HG03095 (cell line): Measurements from ENCODE around the gene CLDN8.

Experiments used
- ATAC-seq: cut with Tn5 transposase; IDR thresholded peaks from one replicate; pipeline ENCODE4 v1.9.1; 2021; ENCODE audit warnings: moderate library complexity; ENCODE audit not compliant: unreplicated experiment

Gene CLDN8

DNA sequence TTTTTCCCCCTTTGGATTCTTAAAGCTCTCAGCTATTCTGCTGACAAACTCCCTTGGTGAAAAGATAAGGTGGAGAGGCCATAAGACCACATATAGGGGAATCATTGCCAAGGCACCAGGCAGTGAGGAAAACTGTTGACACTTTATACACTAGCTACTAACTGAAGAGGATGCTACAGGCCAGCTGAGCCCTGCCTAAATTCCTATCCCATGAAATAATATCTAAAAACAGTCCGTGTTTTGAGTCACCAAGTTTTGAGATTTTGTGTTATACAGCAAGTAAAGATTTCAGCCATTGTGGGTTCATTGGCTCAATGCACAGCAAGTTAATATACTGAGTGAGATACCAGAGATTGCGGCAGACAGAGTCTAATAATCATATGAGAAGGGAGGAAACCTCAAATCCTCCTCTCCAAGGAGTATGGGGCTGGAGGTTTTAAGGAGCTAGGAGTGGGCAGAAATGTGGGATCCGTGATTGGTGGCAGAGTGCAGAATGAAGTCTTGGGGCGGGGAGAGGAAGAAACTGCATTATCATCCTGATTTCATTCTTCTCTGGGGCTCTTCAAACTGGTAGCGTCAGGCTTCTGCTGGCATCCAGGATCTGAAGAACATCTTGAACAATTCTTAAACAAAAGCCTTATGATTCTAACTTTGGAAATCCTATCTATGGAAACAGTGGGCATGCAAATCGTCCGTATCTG lies 9.2 kb downstream of the CLDN8 start:
- ATAC-seq: no peak

DNA sequence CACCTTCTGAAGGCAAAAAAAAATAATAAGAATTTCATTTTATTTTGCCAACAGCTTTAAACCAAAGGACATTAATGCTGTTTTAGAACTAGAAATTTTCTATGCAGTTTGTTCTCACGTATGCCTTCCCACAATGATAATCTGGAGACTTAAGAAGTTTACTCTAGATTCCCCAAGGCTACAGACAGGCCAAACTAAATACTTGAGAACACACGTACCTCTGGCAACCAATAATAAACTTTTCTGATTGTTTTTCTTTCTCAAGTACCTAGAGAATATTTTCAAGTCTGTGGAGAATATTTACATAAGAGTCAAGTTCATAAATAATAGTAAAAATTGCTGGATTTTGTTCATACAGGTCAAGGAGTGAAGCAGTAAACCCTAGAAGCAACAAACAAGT lies 15.9 kb downstream of the CLDN8 start:
- no peak for ATAC-seq

DNA sequence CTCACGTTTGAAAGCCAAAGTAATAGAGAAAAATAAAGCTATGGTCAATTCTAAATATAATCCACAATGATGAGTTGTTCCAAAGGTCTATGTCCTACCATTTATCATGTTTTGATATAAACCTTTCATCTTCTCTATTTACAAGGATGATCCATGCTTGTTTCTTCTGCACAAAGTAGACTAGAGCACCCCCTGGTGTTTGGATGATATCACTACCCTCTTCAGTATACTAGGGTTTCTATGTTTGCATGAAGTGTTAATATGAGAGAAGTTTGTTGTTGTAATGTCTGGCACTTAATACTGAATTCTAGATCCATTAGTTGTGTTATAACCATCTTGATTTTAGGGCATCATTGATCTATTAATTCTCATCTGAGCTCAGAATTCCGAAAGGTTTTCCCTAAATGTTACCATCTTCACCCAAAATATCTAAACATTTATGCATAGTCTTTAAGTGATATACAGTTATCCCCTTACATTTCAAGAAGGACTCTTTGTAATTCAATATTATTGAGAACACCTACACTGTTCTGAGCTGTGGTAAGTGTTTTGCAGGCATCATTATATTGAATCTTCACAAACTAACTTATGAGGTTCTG lies 21.1 kb downstream of the CLDN8 start:
- ATAC-seq: no peak

DNA sequence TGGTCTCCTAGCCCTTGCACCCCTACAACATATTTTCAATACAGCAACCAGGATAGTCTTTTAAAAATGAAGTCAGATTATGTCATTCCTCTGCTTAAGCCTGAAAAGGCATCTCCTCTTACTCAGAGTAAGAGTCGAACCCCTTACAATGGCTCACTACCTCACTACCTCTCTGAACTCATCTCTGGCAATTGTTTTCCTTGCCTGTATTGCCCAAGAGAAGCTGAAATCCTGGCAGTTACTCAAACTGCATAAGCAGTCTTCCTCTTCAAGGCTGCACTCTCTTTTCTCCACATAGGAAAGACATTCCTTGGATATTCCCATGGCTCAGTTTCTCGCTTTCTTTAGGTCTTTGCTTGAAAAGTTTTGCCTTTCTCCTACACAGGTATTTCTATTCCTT lies 22.7 kb downstream of the CLDN8 start:
- no peak for ATAC-seq

DNA sequence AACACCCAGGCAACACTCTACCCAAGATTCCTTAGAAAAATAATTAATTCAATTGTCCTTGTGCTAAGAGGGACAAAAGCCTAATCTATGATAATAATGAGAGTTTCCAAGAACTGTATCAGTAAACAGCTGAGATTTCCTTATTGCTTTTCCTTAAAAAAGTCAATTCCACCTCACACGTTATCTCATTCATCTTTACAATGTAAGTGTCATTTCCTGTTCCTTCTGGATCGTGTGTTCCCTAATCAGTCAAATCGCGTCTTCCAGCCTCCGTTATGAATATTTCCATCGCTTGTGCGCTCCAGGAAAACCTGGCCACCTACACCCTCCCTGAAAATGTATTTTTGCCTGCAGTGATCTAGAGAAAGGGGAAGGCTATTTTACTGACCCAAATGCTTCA lies 25.3 kb downstream of the CLDN8 start:
- no peak for ATAC-seq

DNA sequence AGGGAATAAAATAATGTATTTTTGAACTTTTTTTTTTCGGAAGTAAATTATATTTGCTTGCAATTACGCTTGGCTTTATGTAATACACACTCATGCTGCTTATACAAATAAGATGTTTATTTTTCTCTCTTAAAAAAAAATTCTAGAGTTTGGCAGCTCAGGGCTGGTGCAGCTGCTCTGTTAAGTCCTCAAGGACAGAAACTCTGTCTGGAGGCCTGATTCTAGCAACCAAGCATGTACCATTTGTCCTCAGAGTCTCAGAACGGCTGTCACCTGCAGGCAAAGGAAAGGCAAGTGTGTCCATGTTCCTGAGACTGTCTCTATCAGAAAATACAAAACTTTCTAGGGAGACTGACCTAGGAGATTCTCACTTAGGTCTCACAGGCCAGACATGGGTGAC lies 26.1 kb downstream of the CLDN8 start:
- ATAC-seq: no peak

DNA sequence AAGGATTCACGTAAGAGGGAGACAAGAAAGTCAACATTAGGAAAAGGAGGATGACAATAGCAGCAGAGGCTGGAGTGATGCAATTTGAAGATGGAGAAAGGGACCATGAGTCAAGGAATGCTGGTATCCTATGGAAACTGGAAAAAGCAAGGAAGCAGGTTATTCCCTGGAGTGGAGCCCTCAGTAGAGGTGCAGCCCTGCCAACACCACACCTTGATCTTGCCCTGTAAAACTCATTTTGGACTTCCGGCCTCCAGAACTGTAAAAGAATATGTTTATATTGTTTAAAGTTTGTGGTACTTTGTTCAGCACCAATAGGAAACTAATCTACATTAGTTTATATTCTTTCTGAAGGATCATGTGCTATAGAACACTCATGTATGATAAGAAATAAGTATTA lies 29.7 kb downstream of the CLDN8 start:
- ATAC-seq: no peak

DNA sequence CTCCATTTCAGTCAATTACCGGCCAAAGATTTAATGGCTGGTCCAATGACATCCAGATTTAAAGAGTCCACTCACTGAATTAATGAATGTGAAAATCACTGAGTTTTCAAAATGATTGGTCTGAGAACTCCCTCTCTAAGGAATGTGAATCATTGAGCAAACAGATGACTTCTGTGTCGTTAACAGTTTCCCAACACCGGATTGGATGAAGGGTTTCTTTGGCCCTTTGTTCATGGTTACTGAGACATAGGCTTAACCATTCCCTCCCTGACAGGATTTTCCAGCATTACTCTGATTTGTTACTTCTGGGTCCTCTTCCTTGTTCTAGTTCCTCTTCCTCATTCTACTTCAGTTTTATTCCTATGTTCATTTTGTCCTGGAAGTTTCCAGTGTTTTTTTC lies 47.8 kb downstream of the CLDN8 start:
- no peak for ATAC-seq

DNA sequence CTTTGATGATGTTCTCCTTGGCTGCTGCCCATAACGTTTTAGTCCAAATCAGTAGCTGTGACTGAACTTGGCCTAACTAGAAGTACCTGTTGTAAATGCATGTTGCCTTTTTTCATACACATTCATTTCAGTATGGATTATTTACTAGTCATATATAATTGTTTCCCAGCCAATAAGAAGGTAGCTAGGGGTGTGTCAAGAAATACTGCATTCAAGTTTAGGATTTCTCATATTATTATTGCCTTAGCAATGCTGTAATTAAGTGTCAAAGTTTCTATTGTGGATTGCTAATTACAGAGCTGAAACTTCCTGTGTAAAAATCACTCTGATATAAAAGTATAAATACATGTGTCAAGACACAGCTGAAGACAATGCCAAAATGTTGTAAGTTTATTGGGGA lies 49.2 kb downstream of the CLDN8 start, which contains the start of gene CLDN17:
Gene CLDN17, minus strand, starts transcription at position 101 of the 400 bp plus-strand sequence. CDS start 188 bp downstream, outside the sequence.
- ATAC-seq: no peak

DNA sequence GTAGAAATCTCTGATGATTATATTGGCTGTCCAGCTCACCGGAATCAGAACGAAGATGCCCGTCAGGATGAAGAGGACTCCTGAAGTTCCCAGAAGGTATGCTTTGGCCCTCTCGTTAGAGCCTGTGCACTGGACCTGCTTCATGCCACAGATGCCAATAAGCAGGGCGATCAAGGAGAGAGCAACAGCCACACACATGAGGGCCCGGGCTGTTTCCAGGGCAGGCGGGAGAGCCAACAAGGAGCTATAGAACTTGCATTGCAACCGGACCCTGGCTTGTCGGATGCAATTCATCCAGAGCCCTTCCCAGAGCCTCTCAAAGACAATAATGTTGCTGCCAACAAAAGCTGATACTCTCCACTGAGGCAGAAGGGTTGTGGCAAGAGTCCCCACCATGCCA lies 49.7 kb downstream of the CLDN8 start:
- no peak for ATAC-seq

DNA sequence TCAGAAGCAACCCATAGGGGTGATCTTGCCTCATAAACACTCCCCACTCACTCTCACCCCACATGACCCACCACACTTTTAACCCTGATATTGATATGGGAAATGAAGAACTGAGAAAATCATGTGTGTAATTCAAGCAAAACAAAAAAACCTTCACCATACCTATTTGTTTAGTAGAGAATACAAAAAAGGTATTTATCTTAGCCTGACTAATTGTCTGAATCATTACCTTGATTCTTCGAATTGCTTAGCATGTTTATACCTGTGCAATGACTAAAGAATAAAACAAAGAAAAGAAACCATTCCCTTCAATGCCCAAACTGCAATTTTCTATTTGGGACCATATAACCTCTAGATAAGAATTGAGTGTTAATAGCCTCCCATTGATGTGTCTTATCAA lies 51.1 kb downstream of the CLDN8 start:
- no peak for ATAC-seq
